Keratinocyte (primary cell): ENCODE data around the gene HCN3. TPM values are rescaled to one million over a fixed set of nuclear protein-coding genes. Genes with fewer than 3 reads are reported as not detected.

Source experiments
- DNase-seq: peaks from one replicate; pipeline ENCODE4 v3.0.0-alpha.2; 2011; ENCODE audit warnings: low read depth, missing footprints, low spot score
- FAIRE-seq: peaks from 2 replicates; lab custom pipeline; 2011; peaks lifted over from hg19 to GRCh38; lab: Jason Lieb, UNC
- H2AFZ ChIP-seq: 2 replicates; pipeline ENCODE4 v1.6.0; 2012; ENCODE audit warnings: low read length, control low read depth, inconsistent platforms; ENCODE audit not compliant: control insufficient read depth
- H3K27ac ChIP-seq: 2 replicates; pipeline ENCODE4 v1.5.1; 2011; ENCODE audit warnings: low read length; ENCODE audit not compliant: control insufficient read depth, insufficient read depth
- H3K27me3 ChIP-seq: 3 replicates; pipeline ENCODE4 v1.6.0; 2011; ENCODE audit warnings: low read length; ENCODE audit not compliant: control insufficient read depth, insufficient read depth; ENCODE audit errors: extremely low read depth
- H3K36me3 ChIP-seq, 2 experiments: 2 replicates in 1 of 2; 3 replicates in 1 of 2; pipeline ENCODE4 v1.5.1; 2011; ENCODE audit warnings: low read length in 2 of 2, mild to moderate bottlenecking in 1 of 2; ENCODE audit not compliant: control insufficient read depth in 2 of 2, insufficient read depth in 2 of 2; ENCODE audit errors: extremely low read depth in 1 of 2
- H3K4me1 ChIP-seq: 3 replicates; pipeline ENCODE4 v1.5.1; 2011; ENCODE audit warnings: low read length; ENCODE audit not compliant: control insufficient read depth, insufficient read depth; ENCODE audit errors: extremely low read depth
- H3K4me2 ChIP-seq: 3 replicates; pipeline ENCODE4 v1.6.0; 2011; ENCODE audit warnings: low read depth, low read length; ENCODE audit not compliant: control insufficient read depth, insufficient read depth; ENCODE audit errors: extremely low read depth
- H3K4me3 ChIP-seq, 3 experiments: fragments of 200-600 bp in 1 of 3; sonication (generic) in 1 of 3; 2 replicates in 2 of 3; 3 replicates in 1 of 3; pipeline ENCODE4 v1.5.1; 2011 to 2016; ENCODE audit warnings: low read length in 3 of 3, mild to moderate bottlenecking in 3 of 3, control low read depth in 2 of 3, inconsistent platforms in 1 of 3, low read depth in 1 of 3, mixed read lengths in 1 of 3, mixed run types in 1 of 3, moderate library complexity in 1 of 3; ENCODE audit not compliant: control insufficient read depth in 2 of 3, insufficient read depth in 2 of 3; ENCODE audit errors: extremely low read depth in 1 of 3
- H3K79me2 ChIP-seq: 2 replicates; pipeline ENCODE4 v1.6.0; 2012; ENCODE audit warnings: low read length; ENCODE audit not compliant: control insufficient read depth, insufficient read depth
- H3K9ac ChIP-seq: 3 replicates; pipeline ENCODE4 v1.6.0; 2011; ENCODE audit warnings: low read length; ENCODE audit not compliant: control insufficient read depth, insufficient read depth; ENCODE audit errors: extremely low read depth
- H3K9me1 ChIP-seq: 3 replicates; pipeline ENCODE4 v1.6.0; 2011; ENCODE audit warnings: low read length; ENCODE audit not compliant: control insufficient read depth, insufficient read depth; ENCODE audit errors: extremely low read depth
- H3K9me3 ChIP-seq: 2 replicates; pipeline ENCODE4 v1.5.1; 2012; ENCODE audit warnings: low read depth, low read length; ENCODE audit not compliant: control insufficient read depth
- H4K20me1 ChIP-seq: 3 replicates; pipeline ENCODE4 v1.6.0; 2011; ENCODE audit warnings: low read length; ENCODE audit not compliant: control insufficient read depth, insufficient read depth; ENCODE audit errors: extremely low read depth
- EZH2 ChIP-seq: IDR thresholded peaks from one replicate; pipeline ENCODE4 v1.6.1; 2012; ENCODE audit warnings: inconsistent platforms, mild to moderate bottlenecking, low read length, moderate library complexity
- dilution Hi-C: fragments of 300-500 bp; cut with MboI; formaldehyde crosslinking; loops from one replicate; pipeline ENCODE4 v1.7.0; 2020; ENCODE audit warnings: low sequenced_read_pairs; ENCODE audit not compliant: extremely low pct_ligation_motif_present
- polyA plus RNA-seq, 5 experiments: library from polyadenylated mRNA; depleted of rRNA in 3 of 5; stranded (reverse) in 3 of 5; stranded (forward) in 1 of 5; unstranded in 1 of 5; fragments of >200 nt; gene quantifications; 1 replicate in 1 of 5; 2 replicates in 3 of 5; 3 replicates in 1 of 5; pipeline versions ENCODE4 v1.2.1 to v1.2.3, GENCODE V29; 2011 to 2012; ENCODE audit warnings: missing spikeins in 2 of 5, low read depth in 1 of 5, low replicate concordance in 1 of 5
- TF ChIP-seq, protein P1 (sequence below), 3 experiments: IDR thresholded peaks in 1 of 3; conservative IDR thresholded peaks in 1 of 3; optimal IDR thresholded peaks in 1 of 3; 2 replicates in 2 of 3; 3 replicates in 1 of 3; pipeline versions ENCODE3 to v1.5.1; 2011; ENCODE audit warnings: low read length in 3 of 3, mild to moderate bottlenecking in 3 of 3, moderate library complexity in 2 of 3, control low read depth in 1 of 3, inconsistent platforms in 1 of 3; ENCODE audit not compliant: insufficient read depth in 2 of 3; ENCODE audit errors: extremely low read depth in 1 of 3

The HCN3 gene
- polyA plus RNA-seq, 1 donor (not counting 4 experiments of a cell fraction or from before 2014, with no cell fraction given): 3.0 TPM

DNA sequence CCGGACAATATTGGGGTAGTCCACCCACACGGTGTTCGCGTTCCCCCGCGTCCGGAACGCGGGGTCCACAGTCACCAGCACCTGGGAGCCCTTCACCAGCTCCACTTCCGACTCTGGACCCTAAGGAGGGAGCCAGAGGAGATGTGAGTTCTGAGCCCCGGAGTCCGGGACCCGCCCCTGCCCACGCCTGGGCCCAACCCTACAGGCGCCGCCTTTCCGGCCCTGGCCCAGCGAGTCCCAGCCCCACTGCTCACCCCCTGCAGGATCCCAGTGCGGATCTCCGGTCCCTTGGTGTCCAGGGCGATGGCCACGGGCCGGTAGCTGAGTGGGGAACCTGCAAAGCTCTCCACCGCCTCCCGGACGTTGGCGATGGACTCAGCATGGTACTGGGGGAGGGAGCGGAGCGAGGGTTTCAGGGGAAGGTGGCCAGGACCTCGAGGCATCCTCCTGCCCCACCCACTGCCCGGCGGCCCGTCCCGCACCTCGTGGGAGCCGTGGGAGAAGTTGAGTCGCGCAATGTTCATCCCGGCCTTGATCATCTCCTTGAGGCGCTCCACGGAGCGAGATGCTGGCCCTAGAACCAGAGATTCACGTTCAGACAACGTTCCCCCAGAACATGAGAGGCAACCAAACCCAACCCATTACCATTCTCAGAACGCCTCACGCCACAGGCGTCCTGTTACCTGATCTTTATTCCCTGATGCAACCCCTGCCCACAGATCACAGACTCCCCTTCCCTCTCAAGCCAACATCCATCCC lies 18.1 kb downstream of the HCN3 start:
- dilution Hi-C loops: no loop called here
- Histone ChIP-seq H3K79me2 (no peaks in the 10 kb centered on the region), H3K36me3 (no peaks in the 10 kb centered on the region), H3K9ac (no peak overlapping the region), H3K4me3 (peak overlapping the region in 1 of 3 experiments; percentile 33), H3K9me3 (no peaks in the 10 kb centered on the region), H3K4me1 (peaks cover 12% of the 10 kb centered on the region), H3K27me3 (peaks cover 18% of the 10 kb centered on the region), H3K4me2 (peak overlapping the region; percentile 60), H2AFZ (peak overlapping the region; percentile 63), H3K27ac (no peak overlapping the region), H3K9me1 (no peaks in the 10 kb centered on the region), H4K20me1 (no peaks in the 10 kb centered on the region)
- DNase-seq: no peak
- peak; percentile 23 for TF ChIP-seq EZH2
- TF ChIP-seq, protein P1, sequence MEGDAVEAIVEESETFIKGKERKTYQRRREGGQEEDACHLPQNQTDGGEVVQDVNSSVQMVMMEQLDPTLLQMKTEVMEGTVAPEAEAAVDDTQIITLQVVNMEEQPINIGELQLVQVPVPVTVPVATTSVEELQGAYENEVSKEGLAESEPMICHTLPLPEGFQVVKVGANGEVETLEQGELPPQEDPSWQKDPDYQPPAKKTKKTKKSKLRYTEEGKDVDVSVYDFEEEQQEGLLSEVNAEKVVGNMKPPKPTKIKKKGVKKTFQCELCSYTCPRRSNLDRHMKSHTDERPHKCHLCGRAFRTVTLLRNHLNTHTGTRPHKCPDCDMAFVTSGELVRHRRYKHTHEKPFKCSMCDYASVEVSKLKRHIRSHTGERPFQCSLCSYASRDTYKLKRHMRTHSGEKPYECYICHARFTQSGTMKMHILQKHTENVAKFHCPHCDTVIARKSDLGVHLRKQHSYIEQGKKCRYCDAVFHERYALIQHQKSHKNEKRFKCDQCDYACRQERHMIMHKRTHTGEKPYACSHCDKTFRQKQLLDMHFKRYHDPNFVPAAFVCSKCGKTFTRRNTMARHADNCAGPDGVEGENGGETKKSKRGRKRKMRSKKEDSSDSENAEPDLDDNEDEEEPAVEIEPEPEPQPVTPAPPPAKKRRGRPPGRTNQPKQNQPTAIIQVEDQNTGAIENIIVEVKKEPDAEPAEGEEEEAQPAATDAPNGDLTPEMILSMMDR (optimal IDR thresholded peaks at IDR 0.05 in 1 of 3, IDR thresholded peaks at IDR 0.05 in 1 of 3, conservative IDR thresholded peaks at IDR 0.05 in 1 of 3; ENCODE audit: extremely low read depth in 1 of 3, insufficient read depth in 2 of 3, low read length in 3 of 3): no peak
- FAIRE-seq: no peak

- dilution Hi-C loops: no loop called here
- Histone ChIP-seq H4K20me1 (no peaks in the 10 kb centered on the region), H3K27me3 (peaks cover 18% of the 10 kb centered on the region), H3K27ac (no peak overlapping the region), H3K9me1 (no peaks in the 10 kb centered on the region), H3K4me2 (peak overlapping the region; percentile 60), H3K4me1 (peaks cover 12% of the 10 kb centered on the region), H2AFZ (peak overlapping the region; percentile 63), H3K9me3 (no peaks in the 10 kb centered on the region), H3K79me2 (no peaks in the 10 kb centered on the region), H3K36me3 (no peaks in the 10 kb centered on the region), H3K4me3 (no peak overlapping the region), H3K9ac (no peak overlapping the region)
- DNase-seq (no peak), FAIRE-seq (no peak)
- TF ChIP-seq EZH2: no peak
- TF ChIP-seq, protein P1 (optimal IDR thresholded peaks at IDR 0.05 in 1 of 3, IDR thresholded peaks at IDR 0.05 in 1 of 3, conservative IDR thresholded peaks at IDR 0.05 in 1 of 3; ENCODE audit: extremely low read depth in 1 of 3, insufficient read depth in 2 of 3, low read length in 3 of 3): no peak
Observed at GRCh38 chr1:155295942-155296267, 18.6 kb downstream of the HCN3 start.
